HL-60/S4 treated with retinoic acid at 250 ng/mL for 4 days and 3 days (cell line): ENCODE data around the gene PCNX2.
"Not testable (repeated sequence)": the region's sequence is repeated elsewhere in the genome, so short reads cannot be mapped to it uniquely, and the experiment has no call there.

Source experiments
- in situ Hi-C: fragments of 300-500 bp; cut with MboI; formaldehyde crosslinking; loops from 2 replicates; pipeline ENCODE4 v1.7.0; 2022; ENCODE audit warnings: low sequenced_read_pairs

Gene PCNX2

GRCh38 chr1:233080827-233081226 lies 214.7 kb downstream of the PCNX2 start:
- in situ Hi-C loops: not testable (repeated sequence)

GRCh38 chr1:233080286-233080685 lies 215.2 kb downstream of the PCNX2 start:
- in situ Hi-C loops: no loop called here

- in situ Hi-C loops: no loop called here
Observed at GRCh38 chr1:233079574-233079973, 216.0 kb downstream of the PCNX2 start.

- in situ Hi-C loops: no loop called here
Observed at GRCh38 chr1:233078396-233078795, 217.1 kb downstream of the PCNX2 start.

GRCh38 chr1:233075915-233076295 lies 219.6 kb downstream of the PCNX2 start:
- in situ Hi-C loops: no loop called here

- in situ Hi-C loops: no loop called here
Observed at GRCh38 chr1:233066087-233066486, 229.4 kb downstream of the PCNX2 start.

GRCh38 chr1:233065685-233066084 lies 229.8 kb downstream of the PCNX2 start:
- in situ Hi-C loops: no loop called here

- in situ Hi-C loops: no loop called here
Observed at GRCh38 chr1:233064988-233065387, 230.5 kb downstream of the PCNX2 start.

GRCh38 chr1:233063462-233063861 lies 232.1 kb downstream of the PCNX2 start:
- in situ Hi-C loops: no loop called here

- in situ Hi-C loops: no loop called here
Observed at GRCh38 chr1:233061265-233061664, 234.3 kb downstream of the PCNX2 start.

GRCh38 chr1:233060461-233060994 lies 235.0 kb downstream of the PCNX2 start:
- in situ Hi-C loops: no loop called here

- in situ Hi-C loops: no loop called here
Observed at GRCh38 chr1:233057836-233058235, 237.7 kb downstream of the PCNX2 start.

- in situ Hi-C loops: no loop called here
Observed at GRCh38 chr1:233055879-233056641, 239.5 kb downstream of the PCNX2 start.

GRCh38 chr1:233045588-233045987 lies 249.9 kb downstream of the PCNX2 start:
- in situ Hi-C loops: no loop called here

GRCh38 chr1:233042834-233043233 lies 252.7 kb downstream of the PCNX2 start:
- in situ Hi-C loops: no loop called here

- in situ Hi-C loops: no loop called here
Observed at GRCh38 chr1:233040494-233040893, 255.0 kb downstream of the PCNX2 start.

GRCh38 chr1:233038581-233038980 lies 256.9 kb downstream of the PCNX2 start:
- in situ Hi-C loops: no loop called here

- in situ Hi-C loops: no loop called here
Observed at GRCh38 chr1:233037843-233038242, 257.7 kb downstream of the PCNX2 start.

GRCh38 chr1:233034836-233035235 lies 260.7 kb downstream of the PCNX2 start:
- in situ Hi-C loops: no loop called here

GRCh38 chr1:233033361-233033760 lies 262.2 kb downstream of the PCNX2 start:
- in situ Hi-C loops: no loop called here

GRCh38 chr1:233032916-233033315 lies 262.6 kb downstream of the PCNX2 start:
- in situ Hi-C loops: no loop called here

GRCh38 chr1:233031521-233031920 lies 264.0 kb downstream of the PCNX2 start:
- in situ Hi-C loops: no loop called here

- in situ Hi-C loops: no loop called here
Observed at GRCh38 chr1:233027046-233027445, 268.5 kb downstream of the PCNX2 start.
